PC-3 (cell line): ENCODE results near the gene HTRA2. TPM values are rescaled to one million over a fixed set of nuclear protein-coding genes. Genes with fewer than 3 reads are reported as not detected.
A peak's percentile ranks its signal among the peaks of the same experiment; 100 is the strongest.

Source experiments
- ATAC-seq: fragments of 200-7000 bp; cut with Tn5 transposase; 2 replicates; pipeline ENCODE4 v1.9.1; 2020; ENCODE audit warnings: mild to moderate bottlenecking, moderate library complexity
- BruUV-seq: library from RNA; stranded (reverse); fragments of 400-500 nt; replicated peaks from 2 replicates; lab custom pipeline; 2021; lab: Mats Ljungman, UMichigan
- CTCF ChIA-PET: fragments of 300-600 bp; sonication (Branson Sonifier 250); formaldehyde crosslinking; loops from one replicate; lab custom pipeline; 2022; ENCODE audit warnings: antibody characterized with exemption; lab: Charles Lee
- POLR2A ChIA-PET: fragments of 300-600 bp; sonication (Branson Sonifier 250); formaldehyde crosslinking; loops from one replicate; lab custom pipeline; 2022; ENCODE audit warnings: antibody characterized with exemption; ENCODE audit not compliant: unreplicated experiment; lab: Charles Lee
- DNase-seq: peaks from one replicate; pipeline ENCODE4 v3.0.0-alpha.2; 2015
- H2AFZ ChIP-seq: fragments of 300-600 bp; sonication (generic); 2 replicates; pipeline ENCODE4 v1.6.0; 2016; ENCODE audit warnings: antibody characterized with exemption, low read length
- H3F3A ChIP-seq: fragments of 300-600 bp; sonication (generic); one replicate; pipeline ENCODE4 v1.6.0; 2017; ENCODE audit warnings: antibody characterized with exemption, low read length, control low read depth, mild to moderate bottlenecking; ENCODE audit not compliant: unreplicated experiment
- H3K27ac ChIP-seq: fragments of 300-600 bp; sonication (generic); 2 replicates; pipeline ENCODE4 v1.5.1; 2016; ENCODE audit warnings: mild to moderate bottlenecking, low read length
- H3K27me3 ChIP-seq: fragments of 300-600 bp; sonication (generic); 2 replicates; pipeline ENCODE4 v1.6.1; 2016; ENCODE audit warnings: low read length, mixed read lengths
- H3K36me3 ChIP-seq: fragments of 300-600 bp; sonication (generic); 2 replicates; pipeline ENCODE4 v1.6.1; 2016; ENCODE audit warnings: low read depth, mixed run types, low read length, mixed read lengths
- H3K4me1 ChIP-seq: fragments of 300-600 bp; sonication (generic); 2 replicates; pipeline ENCODE4 v1.5.1; 2016; ENCODE audit warnings: low read length; ENCODE audit not compliant: insufficient read depth
- H3K4me2 ChIP-seq: fragments of 300-600 bp; sonication (generic); 2 replicates; pipeline ENCODE4 v1.6.0; 2016; ENCODE audit warnings: low read length
- H3K4me3 ChIP-seq: fragments of 300-600 bp; sonication (generic); 2 replicates; pipeline ENCODE4 v1.5.1; 2016; ENCODE audit warnings: mild to moderate bottlenecking, low read length, mixed read lengths
- H3K79me2 ChIP-seq: fragments of 300-600 bp; sonication (generic); 2 replicates; pipeline ENCODE4 v1.6.1; 2017; ENCODE audit warnings: low read length, mixed read lengths
- H3K9ac ChIP-seq: fragments of 300-600 bp; sonication (generic); 2 replicates; pipeline ENCODE4 v1.6.0; 2016; ENCODE audit warnings: mild to moderate bottlenecking, low read length
- H3K9me2 ChIP-seq: fragments of 300-600 bp; sonication (generic); replicated peaks from 2 replicates; pipeline ENCODE4 v1.6.1; 2016; ENCODE audit warnings: mixed run types, low read length, mixed read lengths
- H3K9me3 ChIP-seq: fragments of 300-600 bp; sonication (generic); 2 replicates; pipeline ENCODE4 v1.6.1; 2016; ENCODE audit warnings: low read length, mixed read lengths
- H4K20me1 ChIP-seq: fragments of 300-600 bp; sonication (generic); 2 replicates; pipeline ENCODE4 v1.6.1; 2016; ENCODE audit warnings: low read length, mixed read lengths
- CTCF ChIP-seq: fragments of 300-600 bp; sonication (generic); conservative IDR thresholded peaks from 2 replicates; pipeline ENCODE4 v1.5.1; 2017; ENCODE audit warnings: antibody characterized with exemption, low read depth, mild to moderate bottlenecking, low read length
- EZH2 ChIP-seq: fragments of 300-600 bp; sonication (generic); IDR thresholded peaks from one replicate; pipeline ENCODE4 v1.6.1; 2017; ENCODE audit warnings: antibody characterized with exemption, mild to moderate bottlenecking, low read length; ENCODE audit not compliant: unreplicated experiment
- EZH2phosphoT487 ChIP-seq: fragments of 300-600 bp; sonication (generic); IDR thresholded peaks from 2 replicates; pipeline ENCODE4 v1.6.1; 2018; ENCODE audit warnings: mild to moderate bottlenecking, antibody characterized with exemption, low read length, borderline replicate concordance
- intact Hi-C: fragments of 100-400 bp; cut with micrococcal nuclease; formaldehyde crosslinking; loops from 2 replicates; pipeline ENCODE4 v1.9.0; 2023
- total RNA-seq: library from RNA; depleted of rRNA; stranded (reverse); fragments of >200 nt; gene quantifications from 2 replicates; pipeline ENCODE4 v1.2.3, GENCODE V29; 2014

Gene HTRA2
- total RNA-seq, 1 experiment from 2014 or later = 71.8 TPM

GRCh38 chr2:74532222-74532621, 2.5 kb downstream of the HTRA2 start:
- no peak overlapping the region for H3K4me3 ChIP-seq
- intact Hi-C loops = loop anchor here (5.0 kb wide), 1 partner anchor 55 kb away; no protein-coding TSS in a partner anchor
- BruUV-seq = no TSS peak
- H3K9ac ChIP-seq = no peak overlapping the region
- DNase-seq (peak; percentile 54), ATAC-seq (no peak)
- H3K4me2 ChIP-seq = no peak overlapping the region
- no peaks in the 10 kb centered on the region for H3K27me3 ChIP-seq
- H3K9me3 ChIP-seq = no peaks in the 10 kb centered on the region
- H3K9me2 ChIP-seq = no peaks in the 10 kb centered on the region
- ChIA-PET CTCF (interaction anchor here (0.6 kb wide), 1 partner anchor 50 kb away, joined by 5 read pairs; the partner anchor contains the start of genes CCDC142 and TTC31), POLR2A (no interaction called here)
- peaks cover 16% of the 10 kb centered on the region for H3K36me3 ChIP-seq
- no peak overlapping the region for H3K27ac ChIP-seq
- 0 out of 2 replicates have a peak, but pooled peaks cover 7% of the 10 kb centered on the region for H4K20me1 ChIP-seq
- TF ChIP-seq CTCF (peak; percentile 68), EZH2 (no peak), EZH2phosphoT487 (no peak)
- H3K79me2 ChIP-seq = peaks cover 42% of the 10 kb centered on the region
- H2AFZ ChIP-seq = no peak overlapping the region
- H3F3A ChIP-seq = no peaks in the 10 kb centered on the region
- H3K4me1 ChIP-seq = peaks cover 20% of the 10 kb centered on the region

- CTCF ChIA-PET = no interaction called here
- intact Hi-C loops = loop anchor here (5.0 kb wide), 1 partner anchor 54 kb away; no protein-coding TSS in a partner anchor
- POLR2A ChIA-PET = no interaction called here
These were observed 3.7 kb downstream of the HTRA2 start for GRCh38 chr2:74533464-74533863.

More at GRCh38 chr2:74533464-74533863, 3.7 kb downstream of the HTRA2 start:
- Histone ChIP-seq H3K9me2 (no peaks in the 10 kb centered on the region), H3K79me2 (peaks cover 30% of the 10 kb centered on the region), H3K36me3 (peaks cover 7% of the 10 kb centered on the region; the same call in 1 of the 2 replicates), H3K4me3 (no peak overlapping the region), H3K27me3 (no peaks in the 10 kb centered on the region), H3K27ac (no peak overlapping the region), H3K9ac (no peak overlapping the region), H3F3A (no peaks in the 10 kb centered on the region), H3K4me2 (no peak overlapping the region), H3K4me1 (peaks cover 10% of the 10 kb centered on the region), H2AFZ (no peak overlapping the region), H3K9me3 (no peaks in the 10 kb centered on the region), H4K20me1 (no peaks in the 10 kb centered on the region)
- ATAC-seq = no peak
- no peak for DNase-seq
- TF ChIP-seq EZH2phosphoT487 (no peak), CTCF (no peak), EZH2 (no peak)
- no TSS peak for BruUV-seq
